Body of pancreas (tissue), 4 donors: ENCODE measurements around the gene BCL2.

ENCODE experiments used
- POLR2A ChIP-seq, 3 donors: fragments of 450-650 bp; IDR thresholded peaks; one replicate each; pipeline ENCODE4 v1.6.1; 2016; ENCODE audit warnings: antibody characterized with exemption in 3 of 3, mild to moderate bottlenecking in 2 of 3
- TF ChIP-seq, protein P1 (sequence below), 7 experiments: fragments of 450-650 bp in 4 of 7; fragments of 200-600 bp in 3 of 7; sonication (generic) in 3 of 7; IDR thresholded peaks; one replicate each; pipeline ENCODE4 v1.5.1; 2016 to 2019; ENCODE audit warnings: antibody characterized with exemption in 7 of 7

DNA sequence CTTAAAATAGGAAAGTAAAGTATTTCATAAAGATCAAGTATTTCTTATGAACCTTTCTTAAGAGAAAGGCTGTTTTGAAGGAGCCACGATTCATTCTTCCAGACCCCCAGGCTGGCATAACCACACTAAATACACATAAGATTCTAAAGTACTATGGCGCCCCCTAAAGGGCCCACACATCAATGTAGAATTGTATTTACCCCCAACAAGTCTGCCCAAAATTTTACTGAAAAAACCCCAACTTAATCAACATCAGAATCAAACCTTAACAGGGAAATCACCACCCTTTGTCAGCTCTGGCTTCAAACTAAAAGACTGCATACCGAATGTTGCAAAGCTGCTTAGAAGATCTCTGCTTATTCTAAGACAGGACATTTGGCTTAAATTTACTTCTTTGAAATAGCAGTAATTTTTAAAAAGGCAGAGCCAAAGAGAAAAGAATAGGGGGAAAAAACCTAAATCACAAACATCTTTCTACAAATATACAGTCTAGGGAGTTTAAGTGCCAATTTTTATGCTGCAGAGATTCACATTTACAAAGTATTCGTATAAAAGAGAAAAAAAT is 20.4 kb upstream of the BCL2 start:
- TF ChIP-seq, protein P1, sequence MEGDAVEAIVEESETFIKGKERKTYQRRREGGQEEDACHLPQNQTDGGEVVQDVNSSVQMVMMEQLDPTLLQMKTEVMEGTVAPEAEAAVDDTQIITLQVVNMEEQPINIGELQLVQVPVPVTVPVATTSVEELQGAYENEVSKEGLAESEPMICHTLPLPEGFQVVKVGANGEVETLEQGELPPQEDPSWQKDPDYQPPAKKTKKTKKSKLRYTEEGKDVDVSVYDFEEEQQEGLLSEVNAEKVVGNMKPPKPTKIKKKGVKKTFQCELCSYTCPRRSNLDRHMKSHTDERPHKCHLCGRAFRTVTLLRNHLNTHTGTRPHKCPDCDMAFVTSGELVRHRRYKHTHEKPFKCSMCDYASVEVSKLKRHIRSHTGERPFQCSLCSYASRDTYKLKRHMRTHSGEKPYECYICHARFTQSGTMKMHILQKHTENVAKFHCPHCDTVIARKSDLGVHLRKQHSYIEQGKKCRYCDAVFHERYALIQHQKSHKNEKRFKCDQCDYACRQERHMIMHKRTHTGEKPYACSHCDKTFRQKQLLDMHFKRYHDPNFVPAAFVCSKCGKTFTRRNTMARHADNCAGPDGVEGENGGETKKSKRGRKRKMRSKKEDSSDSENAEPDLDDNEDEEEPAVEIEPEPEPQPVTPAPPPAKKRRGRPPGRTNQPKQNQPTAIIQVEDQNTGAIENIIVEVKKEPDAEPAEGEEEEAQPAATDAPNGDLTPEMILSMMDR (IDR thresholded peaks at IDR 0.05): peak; percentile 11 to 41 (median 33)
- no peak for TF ChIP-seq POLR2A (IDR thresholded peaks at IDR 0.05)
